ENCODE results near the gene CCT2. TPM values are rescaled to one million over a fixed set of nuclear protein-coding genes. Genes with fewer than 3 reads are reported as not detected.

CCT2 gene
- total RNA-seq, 1 experiment from 2014 or later = 398 TPM

DNA sequence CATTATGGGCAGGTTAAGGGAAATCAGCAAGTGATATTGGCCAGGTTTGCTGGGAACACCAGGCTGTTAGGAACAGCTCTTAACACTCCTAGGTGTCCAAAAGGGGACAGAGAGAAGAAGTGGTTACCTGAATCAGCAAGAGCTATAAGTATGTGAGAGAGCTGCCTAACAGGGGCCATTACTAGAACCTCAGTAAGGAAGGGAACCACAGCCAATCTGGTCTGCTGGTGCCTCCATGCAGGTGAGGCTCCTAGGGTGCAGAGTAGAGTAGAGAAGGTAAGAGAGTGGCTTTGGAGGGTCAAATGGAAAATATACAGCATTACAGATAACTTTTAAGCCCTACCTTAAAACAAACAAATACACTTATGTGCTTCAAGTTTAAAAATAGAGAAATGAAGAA, 36.6 kb upstream of the CCT2 start:
- TF ChIP-seq YY1 (IDR thresholded peaks at IDR 0.05; ENCODE audit: extremely low read depth, insufficient replicate concordance, low read depth, low read length) (no peak), ZFX (IDR thresholded peaks at IDR 0.05) (no peak), ELF1 (IDR thresholded peaks at IDR 0.05; ENCODE audit: borderline replicate concordance, low read depth) (no peak), FOSL1 (IDR thresholded peaks at IDR 0.05; ENCODE audit: low read depth) (no peak), SRF (IDR thresholded peaks at IDR 0.05; ENCODE audit: low read depth) (no peak), ZNF274 (IDR thresholded peaks at IDR 0.05; ENCODE audit: low read depth, low read length) (no peak), TCF7L2 (IDR thresholded peaks at IDR 0.05; ENCODE audit: borderline replicate concordance, extremely low read depth, insufficient read depth, insufficient read length) (no peak), CBX3 (IDR thresholded peaks at IDR 0.05; ENCODE audit: low read depth) (no peak), POLR2A (IDR thresholded peaks at IDR 0.05; ENCODE audit: borderline replicate concordance, extremely low read depth, insufficient read depth, insufficient read length) (no peak), EGR1 (IDR thresholded peaks at IDR 0.05; ENCODE audit: low read depth) (no peak), POLR2AphosphoS5 (IDR thresholded peaks at IDR 0.05; ENCODE audit: low read depth, low read length) (no peak), JUND (IDR thresholded peaks at IDR 0.05) (no peak), EZH2 (IDR thresholded peaks at IDR 0.05) (no peak), SP1 (IDR thresholded peaks at IDR 0.05; ENCODE audit: low read depth) (no peak), CEBPB (IDR thresholded peaks at IDR 0.05; ENCODE audit: low read depth) (no peak), EZH2phosphoT487 (IDR thresholded peaks at IDR 0.05; ENCODE audit: borderline replicate concordance) (no peak)
- TF ChIP-seq, protein P1, sequence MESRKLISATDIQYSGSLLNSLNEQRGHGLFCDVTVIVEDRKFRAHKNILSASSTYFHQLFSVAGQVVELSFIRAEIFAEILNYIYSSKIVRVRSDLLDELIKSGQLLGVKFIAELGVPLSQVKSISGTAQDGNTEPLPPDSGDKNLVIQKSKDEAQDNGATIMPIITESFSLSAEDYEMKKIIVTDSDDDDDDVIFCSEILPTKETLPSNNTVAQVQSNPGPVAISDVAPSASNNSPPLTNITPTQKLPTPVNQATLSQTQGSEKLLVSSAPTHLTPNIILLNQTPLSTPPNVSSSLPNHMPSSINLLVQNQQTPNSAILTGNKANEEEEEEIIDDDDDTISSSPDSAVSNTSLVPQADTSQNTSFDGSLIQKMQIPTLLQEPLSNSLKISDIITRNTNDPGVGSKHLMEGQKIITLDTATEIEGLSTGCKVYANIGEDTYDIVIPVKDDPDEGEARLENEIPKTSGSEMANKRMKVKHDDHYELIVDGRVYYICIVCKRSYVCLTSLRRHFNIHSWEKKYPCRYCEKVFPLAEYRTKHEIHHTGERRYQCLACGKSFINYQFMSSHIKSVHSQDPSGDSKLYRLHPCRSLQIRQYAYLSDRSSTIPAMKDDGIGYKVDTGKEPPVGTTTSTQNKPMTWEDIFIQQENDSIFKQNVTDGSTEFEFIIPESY (IDR thresholded peaks at IDR 0.05; ENCODE audit: extremely low read depth, insufficient replicate concordance, low read length) = no peak
- TF ChIP-seq, protein P2, sequence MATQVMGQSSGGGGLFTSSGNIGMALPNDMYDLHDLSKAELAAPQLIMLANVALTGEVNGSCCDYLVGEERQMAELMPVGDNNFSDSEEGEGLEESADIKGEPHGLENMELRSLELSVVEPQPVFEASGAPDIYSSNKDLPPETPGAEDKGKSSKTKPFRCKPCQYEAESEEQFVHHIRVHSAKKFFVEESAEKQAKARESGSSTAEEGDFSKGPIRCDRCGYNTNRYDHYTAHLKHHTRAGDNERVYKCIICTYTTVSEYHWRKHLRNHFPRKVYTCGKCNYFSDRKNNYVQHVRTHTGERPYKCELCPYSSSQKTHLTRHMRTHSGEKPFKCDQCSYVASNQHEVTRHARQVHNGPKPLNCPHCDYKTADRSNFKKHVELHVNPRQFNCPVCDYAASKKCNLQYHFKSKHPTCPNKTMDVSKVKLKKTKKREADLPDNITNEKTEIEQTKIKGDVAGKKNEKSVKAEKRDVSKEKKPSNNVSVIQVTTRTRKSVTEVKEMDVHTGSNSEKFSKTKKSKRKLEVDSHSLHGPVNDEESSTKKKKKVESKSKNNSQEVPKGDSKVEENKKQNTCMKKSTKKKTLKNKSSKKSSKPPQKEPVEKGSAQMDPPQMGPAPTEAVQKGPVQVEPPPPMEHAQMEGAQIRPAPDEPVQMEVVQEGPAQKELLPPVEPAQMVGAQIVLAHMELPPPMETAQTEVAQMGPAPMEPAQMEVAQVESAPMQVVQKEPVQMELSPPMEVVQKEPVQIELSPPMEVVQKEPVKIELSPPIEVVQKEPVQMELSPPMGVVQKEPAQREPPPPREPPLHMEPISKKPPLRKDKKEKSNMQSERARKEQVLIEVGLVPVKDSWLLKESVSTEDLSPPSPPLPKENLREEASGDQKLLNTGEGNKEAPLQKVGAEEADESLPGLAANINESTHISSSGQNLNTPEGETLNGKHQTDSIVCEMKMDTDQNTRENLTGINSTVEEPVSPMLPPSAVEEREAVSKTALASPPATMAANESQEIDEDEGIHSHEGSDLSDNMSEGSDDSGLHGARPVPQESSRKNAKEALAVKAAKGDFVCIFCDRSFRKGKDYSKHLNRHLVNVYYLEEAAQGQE (IDR thresholded peaks at IDR 0.05; ENCODE audit: low read depth) = no peak
- TF ChIP-seq, protein P3, sequence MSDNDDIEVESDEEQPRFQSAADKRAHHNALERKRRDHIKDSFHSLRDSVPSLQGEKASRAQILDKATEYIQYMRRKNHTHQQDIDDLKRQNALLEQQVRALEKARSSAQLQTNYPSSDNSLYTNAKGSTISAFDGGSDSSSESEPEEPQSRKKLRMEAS (IDR thresholded peaks at IDR 0.05) = no peak
- TF ChIP-seq, protein P4, sequence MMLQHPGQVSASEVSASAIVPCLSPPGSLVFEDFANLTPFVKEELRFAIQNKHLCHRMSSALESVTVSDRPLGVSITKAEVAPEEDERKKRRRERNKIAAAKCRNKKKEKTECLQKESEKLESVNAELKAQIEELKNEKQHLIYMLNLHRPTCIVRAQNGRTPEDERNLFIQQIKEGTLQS (IDR thresholded peaks at IDR 0.05) = no peak
- Histone ChIP-seq H3K9ac (ENCODE audit: low read length) (no peak overlapping the region), H4K20me1 (ENCODE audit: insufficient read depth) (no peaks in the 10 kb centered on the region), H3K27ac (ENCODE audit: low read depth, low read length) (no peak overlapping the region), H3K4me1 (ENCODE audit: control insufficient read depth in 1 of 2, insufficient read depth in 2 of 2, low read length in 2 of 2) (peaks cover 6 to 10% of the 10 kb centered on the region in 2 experiments), H3K9me2 (ENCODE audit: insufficient read depth) (no peaks in the 10 kb centered on the region), H3K36me3 (ENCODE audit: control insufficient read depth in 1 of 2, insufficient read depth in 2 of 2, low read length in 2 of 2) (no peaks in the 10 kb centered on the region), H3K4me3 (replicated peaks in 1 of 2; ENCODE audit: low read depth in 1 of 2, low read length in 2 of 2) (no peak overlapping the region), H2AFZ (ENCODE audit: low read depth, low read length, poor library complexity, severe bottlenecking) (no peak overlapping the region), H3K9me3 (ENCODE audit: control insufficient read depth in 1 of 2, insufficient read depth in 1 of 2, low read depth in 1 of 2, low read length in 2 of 2) (no peaks in the 10 kb centered on the region), H3K4me2 (ENCODE audit: low read length) (no peak overlapping the region), H3K79me2 (ENCODE audit: insufficient read depth, low read length) (no peaks in the 10 kb centered on the region), H3K27me3 (ENCODE audit: insufficient read depth, low read length) (no peaks in the 10 kb centered on the region)
- ChIA-PET POLR2A (no interaction called here), RAD21 (ENCODE audit: low non-redundant PET in 1 of 2, low total read pairs in 2 of 2, uncharacterized antibody in 2 of 2, unreplicated experiment in 2 of 2) (no interaction called here), CTCF (interaction anchor here (0.9 kb wide), 1 partner anchor 22 kb away, joined by 3 read pairs; no protein-coding TSS in a partner anchor)
- no TSS peak for BruUV-seq (replicated peaks)
- intact Hi-C loops (cut with micrococcal nuclease) = no loop called here
- DNase-seq (ENCODE audit: low read depth, low spot score) = no peak
- ATAC-seq = no peak
